HEK293 (cell line): ENCODE measurements around the gene NOX5.

Experiments used
- CTCF ChIA-PET: fragments of 350-600 bp; formaldehyde crosslinking; extraction: SDS; loops from one replicate; lab custom pipeline; 2021; ENCODE audit warnings: antibody characterized with exemption; lab: Yijun Ruan, JAX
- POLR2A ChIA-PET: fragments of 300-600 bp; formaldehyde crosslinking; extraction: SDS; loops from one replicate; lab custom pipeline; 2020; ENCODE audit warnings: antibody characterized with exemption, inconsistent platforms; lab: Yijun Ruan, JAX
- H3K27ac ChIP-seq: fragments of 200-500 bp; sonication (Bioruptor generic); 2 replicates; pipeline ENCODE4 v1.5.1; 2014; ENCODE audit warnings: low read depth, low read length, control low read depth, inconsistent platforms; ENCODE audit errors: extremely low read depth
- H3K36me3 ChIP-seq, 2 experiments: fragments of 200-500 bp in 1 of 2; sonication (Bioruptor generic) in 1 of 2; 1 replicate in 1 of 2; 2 replicates in 1 of 2; pipeline ENCODE4 v1.5.1; 2014 to 2017; ENCODE audit warnings: inconsistent platforms in 2 of 2, low read length in 2 of 2; ENCODE audit not compliant: control insufficient read depth in 2 of 2, insufficient read depth in 1 of 2
- H3K4me1 ChIP-seq: fragments of 200-500 bp; sonication (Bioruptor generic); 2 replicates; pipeline ENCODE4 v1.5.1; 2014; ENCODE audit warnings: mild to moderate bottlenecking, low read length, inconsistent platforms; ENCODE audit not compliant: control insufficient read depth, insufficient read depth
- H3K4me3 ChIP-seq: 2 replicates; pipeline ENCODE4 v1.5.1; 2011; ENCODE audit warnings: low read depth, mild to moderate bottlenecking, control low read depth, low read length, moderate library complexity
- H3K9me3 ChIP-seq: fragments of 200-500 bp; sonication (Bioruptor generic); 2 replicates; pipeline ENCODE4 v1.5.1; 2014; ENCODE audit warnings: low read depth, low read length, inconsistent platforms; ENCODE audit not compliant: control insufficient read depth, insufficient read depth
- GLIS2 ChIP-seq: fragments of 450-650 bp; formaldehyde crosslinking; IDR thresholded peaks from 2 replicates; pipeline ENCODE4 v1.5.1; 2016; ENCODE audit warnings: missing biosample characterization, missing genetic modification characterization
- TRIM28 ChIP-seq: IDR thresholded peaks from 2 replicates; pipeline ENCODE4 v1.6.1; 2011; ENCODE audit warnings: low read length, control low read depth, borderline replicate concordance
- WT1 ChIP-seq: fragments of 450-650 bp; formaldehyde crosslinking; IDR thresholded peaks from 2 replicates; pipeline ENCODE4 v1.5.1; 2016; ENCODE audit warnings: missing biosample characterization, missing genetic modification characterization
- ZNF155 ChIP-seq: fragments of 450-650 bp; formaldehyde crosslinking; IDR thresholded peaks from 2 replicates; pipeline ENCODE4 v1.5.1; 2016; ENCODE audit warnings: missing biosample characterization, missing genetic modification characterization
- ZNF423 ChIP-seq: fragments of 450-650 bp; formaldehyde crosslinking; IDR thresholded peaks from 2 replicates; pipeline ENCODE4 v1.5.1; 2016; ENCODE audit warnings: missing biosample characterization, missing genetic modification characterization
- ZNF426 ChIP-seq: fragments of 450-650 bp; formaldehyde crosslinking; IDR thresholded peaks from 2 replicates; pipeline ENCODE4 v1.5.1; 2017; ENCODE audit warnings: missing biosample characterization, missing genetic modification characterization, mild to moderate bottlenecking, inconsistent platforms, moderate library complexity
- ZNF433 ChIP-seq: fragments of 450-650 bp; formaldehyde crosslinking; IDR thresholded peaks from 2 replicates; pipeline ENCODE4 v1.5.1; 2016; ENCODE audit warnings: missing biosample characterization, missing genetic modification characterization, low read depth
- ZNF48 ChIP-seq: fragments of 450-650 bp; formaldehyde crosslinking; IDR thresholded peaks from 2 replicates; pipeline ENCODE4 v1.5.1; 2016; ENCODE audit warnings: missing biosample characterization, missing genetic modification characterization
- ZNF521 ChIP-seq: fragments of 450-650 bp; formaldehyde crosslinking; IDR thresholded peaks from 2 replicates; pipeline ENCODE4 v1.5.1; 2017; ENCODE audit warnings: missing biosample characterization, mild to moderate bottlenecking, missing genetic modification characterization
- ZNF571 ChIP-seq: fragments of 450-650 bp; formaldehyde crosslinking; IDR thresholded peaks from 2 replicates; pipeline ENCODE4 v1.5.0; 2017; ENCODE audit warnings: missing biosample characterization, missing genetic modification characterization
- ZNF639 ChIP-seq: fragments of 450-650 bp; formaldehyde crosslinking; IDR thresholded peaks from 2 replicates; pipeline ENCODE4 v1.5.1; 2016; ENCODE audit warnings: missing biosample characterization, missing genetic modification characterization
- ZNF658 ChIP-seq: fragments of 450-650 bp; formaldehyde crosslinking; IDR thresholded peaks from 2 replicates; pipeline ENCODE4; 2016; ENCODE audit warnings: missing biosample characterization, missing genetic modification characterization
- ZNF660 ChIP-seq: fragments of 450-650 bp; IDR thresholded peaks from 2 replicates; pipeline ENCODE4 v1.5.1; 2018; ENCODE audit warnings: missing biosample characterization, mild to moderate bottlenecking, missing genetic modification characterization
- ZNF747 ChIP-seq: fragments of 450-650 bp; formaldehyde crosslinking; IDR thresholded peaks from 2 replicates; pipeline ENCODE4 v1.5.1; 2016; ENCODE audit warnings: missing biosample characterization, missing genetic modification characterization
- ZNF830 ChIP-seq: fragments of 450-650 bp; IDR thresholded peaks from 2 replicates; pipeline ENCODE4 v1.5.0; 2018; ENCODE audit warnings: missing biosample characterization, missing genetic modification characterization, low read depth, mild to moderate bottlenecking, moderate library complexity
- TF ChIP-seq, protein P1 (sequence below): fragments of 450-650 bp; formaldehyde crosslinking; IDR thresholded peaks from 2 replicates; pipeline ENCODE4 v1.5.1; 2016; ENCODE audit warnings: missing biosample characterization, missing genetic modification characterization
- TF ChIP-seq, protein P2 (sequence below): fragments of 450-650 bp; formaldehyde crosslinking; IDR thresholded peaks from 2 replicates; pipeline ENCODE4 v1.5.1; 2016; ENCODE audit warnings: missing biosample characterization, missing genetic modification characterization, borderline replicate concordance
- TF ChIP-seq, protein P3 (sequence below): fragments of 450-650 bp; formaldehyde crosslinking; IDR thresholded peaks from 2 replicates; pipeline ENCODE4 v1.5.1; 2016; ENCODE audit warnings: missing biosample characterization, missing genetic modification characterization

NOX5 gene

DNA sequence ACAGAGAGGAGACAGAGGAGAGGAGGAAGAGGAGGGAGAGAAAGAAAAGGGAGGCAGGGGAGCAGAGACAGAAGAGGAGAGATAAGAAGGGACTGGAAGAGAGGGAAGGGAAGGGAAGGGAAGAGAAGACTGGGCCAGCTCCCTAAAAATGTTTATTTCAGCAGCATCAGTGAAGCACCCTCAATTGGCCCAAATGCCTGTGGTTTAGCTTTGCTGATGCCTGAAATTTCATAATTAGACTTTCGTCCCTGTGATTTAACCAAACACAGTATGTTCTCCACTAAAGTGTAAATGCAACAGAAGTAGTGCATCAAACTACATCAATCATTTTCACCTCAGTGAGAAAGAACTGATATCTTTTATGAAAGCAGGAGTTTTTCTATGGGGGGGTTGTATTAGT lies 55.9 kb downstream of the NOX5 start:
- H3K36me3 ChIP-seq, result no peaks in the 10 kb centered on the region
- peaks cover 2% of the 10 kb centered on the region; the same call in 1 of the 2 replicates for H3K9me3 ChIP-seq
- H3K27ac ChIP-seq, result no peak overlapping the region
- TF ChIP-seq TRIM28, result no peak
- TF ChIP-seq ZNF830 (tag by site-specific recombination), result no peak
- no peak for TF ChIP-seq GLIS2
- no peak for TF ChIP-seq WT1 (tag by site-specific recombination)
- no peak for TF ChIP-seq ZNF571 (tag by site-specific recombination)
- TF ChIP-seq, protein P1, sequence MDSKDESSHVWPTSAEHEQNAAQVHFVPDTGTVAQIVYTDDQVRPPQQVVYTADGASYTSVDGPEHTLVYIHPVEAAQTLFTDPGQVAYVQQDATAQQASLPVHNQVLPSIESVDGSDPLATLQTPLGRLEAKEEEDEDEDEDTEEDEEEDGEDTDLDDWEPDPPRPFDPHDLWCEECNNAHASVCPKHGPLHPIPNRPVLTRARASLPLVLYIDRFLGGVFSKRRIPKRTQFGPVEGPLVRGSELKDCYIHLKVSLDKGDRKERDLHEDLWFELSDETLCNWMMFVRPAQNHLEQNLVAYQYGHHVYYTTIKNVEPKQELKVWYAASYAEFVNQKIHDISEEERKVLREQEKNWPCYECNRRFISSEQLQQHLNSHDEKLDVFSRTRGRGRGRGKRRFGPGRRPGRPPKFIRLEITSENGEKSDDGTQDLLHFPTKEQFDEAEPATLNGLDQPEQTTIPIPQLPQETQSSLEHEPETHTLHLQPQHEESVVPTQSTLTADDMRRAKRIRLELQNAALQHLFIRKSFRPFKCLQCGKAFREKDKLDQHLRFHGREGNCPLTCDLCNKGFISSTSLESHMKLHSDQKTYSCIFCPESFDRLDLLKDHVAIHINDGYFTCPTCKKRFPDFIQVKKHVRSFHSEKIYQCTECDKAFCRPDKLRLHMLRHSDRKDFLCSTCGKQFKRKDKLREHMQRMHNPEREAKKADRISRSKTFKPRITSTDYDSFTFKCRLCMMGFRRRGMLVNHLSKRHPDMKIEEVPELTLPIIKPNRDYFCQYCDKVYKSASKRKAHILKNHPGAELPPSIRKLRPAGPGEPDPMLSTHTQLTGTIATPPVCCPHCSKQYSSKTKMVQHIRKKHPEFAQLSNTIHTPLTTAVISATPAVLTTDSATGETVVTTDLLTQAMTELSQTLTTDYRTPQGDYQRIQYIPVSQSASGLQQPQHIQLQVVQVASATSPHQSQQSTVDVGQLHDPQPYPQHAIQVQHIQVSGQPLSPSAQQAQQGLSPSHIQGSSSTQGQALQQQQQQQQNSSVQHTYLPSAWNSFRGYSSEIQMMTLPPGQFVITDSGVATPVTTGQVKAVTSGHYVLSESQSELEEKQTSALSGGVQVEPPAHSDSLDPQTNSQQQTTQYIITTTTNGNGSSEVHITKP (tag by site-specific recombination), result no peak
- no peak for TF ChIP-seq ZNF658 (tag by site-specific recombination)
- TF ChIP-seq ZNF521 (tag by site-specific recombination), result no peak
- TF ChIP-seq ZNF433 (tag by site-specific recombination), result no peak
- no peak for TF ChIP-seq ZNF48 (tag by site-specific recombination)
- TF ChIP-seq ZNF639, result no peak
- TF ChIP-seq ZNF747, result no peak
- TF ChIP-seq ZNF660, result no peak
- TF ChIP-seq, protein P2, sequence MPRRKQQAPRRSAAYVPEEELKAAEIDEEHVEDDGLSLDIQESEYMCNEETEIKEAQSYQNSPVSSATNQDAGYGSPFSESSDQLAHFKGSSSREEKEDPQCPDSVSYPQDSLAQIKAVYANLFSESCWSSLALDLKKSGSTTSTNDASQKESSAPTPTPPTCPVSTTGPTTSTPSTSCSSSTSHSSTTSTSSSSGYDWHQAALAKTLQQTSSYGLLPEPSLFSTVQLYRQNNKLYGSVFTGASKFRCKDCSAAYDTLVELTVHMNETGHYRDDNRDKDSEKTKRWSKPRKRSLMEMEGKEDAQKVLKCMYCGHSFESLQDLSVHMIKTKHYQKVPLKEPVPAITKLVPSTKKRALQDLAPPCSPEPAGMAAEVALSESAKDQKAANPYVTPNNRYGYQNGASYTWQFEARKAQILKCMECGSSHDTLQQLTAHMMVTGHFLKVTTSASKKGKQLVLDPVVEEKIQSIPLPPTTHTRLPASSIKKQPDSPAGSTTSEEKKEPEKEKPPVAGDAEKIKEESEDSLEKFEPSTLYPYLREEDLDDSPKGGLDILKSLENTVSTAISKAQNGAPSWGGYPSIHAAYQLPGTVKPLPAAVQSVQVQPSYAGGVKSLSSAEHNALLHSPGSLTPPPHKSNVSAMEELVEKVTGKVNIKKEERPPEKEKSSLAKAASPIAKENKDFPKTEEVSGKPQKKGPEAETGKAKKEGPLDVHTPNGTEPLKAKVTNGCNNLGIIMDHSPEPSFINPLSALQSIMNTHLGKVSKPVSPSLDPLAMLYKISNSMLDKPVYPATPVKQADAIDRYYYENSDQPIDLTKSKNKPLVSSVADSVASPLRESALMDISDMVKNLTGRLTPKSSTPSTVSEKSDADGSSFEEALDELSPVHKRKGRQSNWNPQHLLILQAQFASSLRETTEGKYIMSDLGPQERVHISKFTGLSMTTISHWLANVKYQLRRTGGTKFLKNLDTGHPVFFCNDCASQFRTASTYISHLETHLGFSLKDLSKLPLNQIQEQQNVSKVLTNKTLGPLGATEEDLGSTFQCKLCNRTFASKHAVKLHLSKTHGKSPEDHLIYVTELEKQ (tag by site-specific recombination), result no peak
- no peak for TF ChIP-seq ZNF426
- TF ChIP-seq, protein P3, sequence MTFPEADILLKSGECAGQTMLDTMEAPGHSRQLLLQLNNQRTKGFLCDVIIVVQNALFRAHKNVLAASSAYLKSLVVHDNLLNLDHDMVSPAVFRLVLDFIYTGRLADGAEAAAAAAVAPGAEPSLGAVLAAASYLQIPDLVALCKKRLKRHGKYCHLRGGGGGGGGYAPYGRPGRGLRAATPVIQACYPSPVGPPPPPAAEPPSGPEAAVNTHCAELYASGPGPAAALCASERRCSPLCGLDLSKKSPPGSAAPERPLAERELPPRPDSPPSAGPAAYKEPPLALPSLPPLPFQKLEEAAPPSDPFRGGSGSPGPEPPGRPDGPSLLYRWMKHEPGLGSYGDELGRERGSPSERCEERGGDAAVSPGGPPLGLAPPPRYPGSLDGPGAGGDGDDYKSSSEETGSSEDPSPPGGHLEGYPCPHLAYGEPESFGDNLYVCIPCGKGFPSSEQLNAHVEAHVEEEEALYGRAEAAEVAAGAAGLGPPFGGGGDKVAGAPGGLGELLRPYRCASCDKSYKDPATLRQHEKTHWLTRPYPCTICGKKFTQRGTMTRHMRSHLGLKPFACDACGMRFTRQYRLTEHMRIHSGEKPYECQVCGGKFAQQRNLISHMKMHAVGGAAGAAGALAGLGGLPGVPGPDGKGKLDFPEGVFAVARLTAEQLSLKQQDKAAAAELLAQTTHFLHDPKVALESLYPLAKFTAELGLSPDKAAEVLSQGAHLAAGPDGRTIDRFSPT (tag by site-specific recombination), result no peak
- TF ChIP-seq ZNF423 (tag by site-specific recombination), result no peak
- TF ChIP-seq ZNF155 (tag by site-specific recombination), result no peak
- no peak overlapping the region for H3K4me3 ChIP-seq
- POLR2A ChIA-PET, result no interaction called here
- CTCF ChIA-PET, result interaction anchor here (0.7 kb wide), 1 partner anchor 64 kb away, joined by 3 read pairs; no protein-coding TSS in a partner anchor
- H3K4me1 ChIP-seq, result peaks cover 12% of the 10 kb centered on the region
